ENCODE measurements around the gene SLC9A7.

The SLC9A7 gene

DNA sequence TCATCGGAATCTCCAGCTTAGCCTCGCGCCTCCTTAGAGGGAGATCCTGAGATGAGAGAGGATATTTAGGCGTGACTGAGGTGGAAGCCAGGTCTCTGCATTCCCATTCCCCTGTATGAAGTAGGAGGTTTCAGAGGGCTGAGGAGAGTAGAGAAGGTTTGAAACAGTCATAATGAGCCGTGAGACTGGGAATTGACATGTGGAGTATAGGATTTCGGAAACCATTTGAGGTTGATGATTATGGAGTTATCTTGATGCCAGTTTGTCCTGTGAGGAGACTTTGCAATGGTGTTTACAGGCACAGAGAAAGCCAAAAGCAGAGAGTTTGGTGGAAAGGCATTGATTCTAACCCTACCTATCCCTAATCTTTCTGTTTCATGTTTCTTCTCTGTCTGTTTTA is 183.3 kb downstream of the SLC9A7 start:
- no peak for DNase-seq (ENCODE audit: low read depth in 4 of 4, low spot score in 1 of 4)

DNA sequence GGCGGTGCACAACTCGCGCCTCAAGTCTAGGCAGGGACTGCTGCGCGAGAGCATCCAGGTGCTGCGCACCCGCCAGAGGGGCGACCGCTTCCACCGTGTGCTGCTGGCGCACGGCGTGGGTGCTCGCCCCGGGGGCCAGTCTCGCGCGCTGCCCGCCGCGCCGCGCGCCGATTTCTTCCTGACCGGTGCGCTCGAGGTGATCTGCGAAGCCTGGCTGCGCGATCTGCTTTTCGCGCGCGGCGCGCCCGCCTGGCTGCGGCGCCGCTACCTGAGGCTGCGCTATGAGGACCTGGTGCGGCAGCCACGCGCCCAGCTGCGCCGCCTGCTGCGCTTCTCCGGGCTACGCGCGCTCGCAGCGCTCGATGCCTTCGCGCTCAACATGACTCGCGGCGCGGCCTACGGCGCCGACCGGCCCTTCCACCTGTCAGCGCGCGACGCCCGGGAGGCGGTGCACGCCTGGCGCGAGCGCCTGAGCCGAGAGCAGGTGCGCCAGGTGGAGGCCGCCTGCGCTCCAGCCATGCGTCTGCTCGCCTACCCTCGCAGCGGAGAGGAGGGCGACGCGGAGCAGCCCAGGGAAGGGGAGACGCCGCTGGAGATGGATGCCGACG is 184.0 kb downstream of the SLC9A7 start:
- DNase-seq (ENCODE audit: low read depth in 4 of 4, low spot score in 1 of 4), result no peak

DNA sequence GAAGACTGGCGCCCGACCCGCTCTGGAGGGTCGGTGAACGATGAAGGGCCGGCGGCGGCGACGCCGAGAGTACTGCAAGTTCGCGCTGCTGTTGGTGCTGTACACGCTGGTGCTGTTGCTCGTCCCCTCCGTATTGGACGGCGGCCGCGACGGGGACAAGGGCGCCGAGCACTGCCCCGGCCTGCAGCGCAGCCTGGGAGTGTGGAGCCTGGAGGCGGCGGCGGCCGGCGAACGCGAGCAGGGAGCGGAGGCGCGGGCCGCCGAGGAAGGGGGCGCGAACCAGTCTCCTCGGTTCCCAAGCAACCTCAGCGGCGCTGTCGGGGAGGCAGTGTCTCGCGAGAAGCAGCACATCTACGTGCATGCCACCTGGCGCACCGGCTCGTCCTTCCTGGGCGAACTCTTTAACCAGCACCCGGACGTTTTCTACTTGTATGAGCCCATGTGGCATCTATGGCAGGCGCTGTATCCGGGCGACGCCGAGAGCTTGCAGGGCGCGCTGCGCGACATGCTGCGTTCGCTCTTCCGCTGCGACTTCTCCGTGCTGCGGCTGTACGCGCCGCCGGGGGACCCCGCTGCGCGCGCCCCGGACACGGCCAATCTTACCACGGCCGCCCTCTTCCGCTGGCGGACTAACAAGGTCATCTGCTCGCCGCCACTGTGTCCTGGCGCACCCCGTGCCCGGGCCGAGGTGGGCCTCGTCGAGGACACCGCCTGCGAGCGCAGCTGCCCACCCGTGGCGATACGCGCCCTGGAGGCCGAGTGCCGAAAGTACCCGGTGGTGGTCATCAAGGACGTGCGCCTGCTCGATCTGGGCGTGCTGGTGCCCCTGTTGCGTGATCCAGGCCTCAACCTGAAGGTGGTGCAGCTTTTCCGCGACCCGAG is 184.8 kb downstream of the SLC9A7 start:
- peak in 1 of 4 experiments; percentile 40 for DNase-seq (ENCODE audit: low read depth in 4 of 4, low spot score in 1 of 4)

DNA sequence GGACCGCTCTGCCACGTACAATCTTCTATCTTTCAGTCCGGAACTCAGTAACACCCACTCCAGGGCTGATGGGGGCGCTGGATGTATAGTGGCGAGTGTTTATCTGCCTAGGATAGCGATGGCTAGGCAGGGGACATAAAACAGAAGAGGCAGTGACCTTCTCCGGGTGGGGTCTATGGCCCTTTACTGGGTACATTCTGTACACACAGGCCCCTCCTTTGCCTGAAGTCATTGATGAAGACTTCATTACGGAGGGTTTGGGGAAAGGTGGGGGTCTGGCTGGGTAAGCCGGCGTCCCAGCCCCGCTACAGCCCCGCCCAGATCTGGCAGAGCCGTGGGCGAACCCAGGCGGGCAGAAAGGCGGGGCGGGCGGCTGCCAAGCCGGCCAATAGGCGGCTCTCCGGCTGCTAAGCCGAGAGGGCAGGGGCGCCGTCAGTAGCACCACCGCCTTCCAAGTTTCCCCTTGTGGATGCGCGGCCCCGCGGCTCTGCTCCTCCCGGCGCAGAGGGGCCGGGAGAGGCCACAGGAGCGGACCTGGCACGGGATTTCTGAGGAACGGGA is 185.5 kb downstream of the SLC9A7 start, which contains the start of gene CHST7:
CHST7 (plus strand) TSS at position 435 of the 561 bp plus-strand sequence. CDS start 167 bp downstream, outside the sequence.
- peak in 1 of 4 experiments; percentile 45 for DNase-seq (ENCODE audit: low read depth in 4 of 4, low spot score in 1 of 4)

DNA sequence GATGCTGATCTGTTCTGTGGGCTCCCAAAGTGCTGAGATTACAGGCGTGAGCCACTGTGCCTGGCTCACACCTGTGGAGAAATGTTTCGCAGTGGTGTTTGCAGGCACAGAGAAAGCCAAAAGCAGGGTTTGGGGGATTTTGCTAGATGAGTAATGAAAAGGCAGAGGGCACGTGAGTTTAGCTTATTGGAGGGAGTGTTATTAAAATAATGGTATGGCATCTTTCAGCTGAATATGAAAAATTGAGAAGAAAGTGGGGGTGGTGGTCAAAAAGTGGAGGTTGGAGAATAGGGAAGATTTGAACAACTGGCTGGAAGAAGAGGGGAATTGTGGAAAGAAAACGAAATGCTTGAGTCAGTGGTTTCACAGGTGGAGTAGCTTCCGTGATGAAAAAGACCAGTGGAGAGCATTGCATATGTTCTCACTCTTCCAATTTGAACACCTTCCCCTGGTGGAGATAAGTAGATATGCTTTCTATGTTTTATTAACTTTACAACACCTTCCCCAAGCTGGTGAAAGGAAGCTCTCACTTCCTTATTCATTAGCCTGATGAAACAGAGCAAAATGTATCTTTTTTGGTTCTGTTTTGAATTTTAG is 186.5 kb downstream of the SLC9A7 start:
- DNase-seq (ENCODE audit: low read depth in 4 of 4, low spot score in 1 of 4), result peak in 1 of 4 experiments; percentile 28

DNA sequence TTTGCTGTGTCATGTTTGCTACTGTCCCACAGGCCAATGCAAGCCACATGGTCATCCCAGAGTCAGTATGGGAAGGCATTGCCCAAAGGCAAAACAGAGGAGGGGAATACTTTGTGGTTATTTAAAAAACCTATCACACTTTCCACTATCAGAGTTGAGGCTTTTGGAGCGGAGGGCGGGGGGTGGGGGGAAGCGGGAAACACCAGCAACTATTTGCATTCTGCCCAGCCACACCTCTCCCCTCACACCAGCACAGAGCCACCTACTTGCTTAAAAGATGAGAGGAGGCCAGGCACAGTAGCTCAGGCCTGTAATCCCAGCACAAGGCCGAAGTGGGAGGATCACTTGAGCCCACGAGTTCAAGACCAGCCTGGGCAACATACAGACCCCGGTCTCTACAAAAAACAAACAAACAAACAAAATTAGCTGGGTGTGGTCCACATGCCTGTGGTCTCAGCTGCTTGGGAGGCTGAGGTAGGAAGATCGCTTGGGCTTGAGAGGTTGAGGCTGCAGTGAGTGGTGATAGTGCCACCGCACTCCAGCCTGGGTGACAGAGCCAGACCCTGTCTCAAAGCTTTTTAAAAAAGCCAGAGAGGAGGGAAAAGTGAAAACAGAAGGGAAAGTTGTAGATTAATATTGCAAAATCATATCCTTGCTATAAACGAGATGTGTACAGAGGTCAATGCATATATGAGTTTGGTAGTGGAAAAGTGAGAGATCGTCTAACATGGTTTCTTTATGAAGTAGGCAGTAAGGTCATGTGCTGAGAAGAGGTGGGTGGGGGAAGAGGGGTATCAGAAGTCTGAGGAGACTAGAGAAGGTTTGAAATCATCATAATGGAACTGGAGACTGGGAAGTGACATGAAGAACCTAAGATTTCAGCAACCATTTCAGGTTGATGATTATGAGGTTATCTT is 187.2 kb downstream of the SLC9A7 start:
- DNase-seq (ENCODE audit: low read depth in 4 of 4, low spot score in 1 of 4), result no peak

DNA sequence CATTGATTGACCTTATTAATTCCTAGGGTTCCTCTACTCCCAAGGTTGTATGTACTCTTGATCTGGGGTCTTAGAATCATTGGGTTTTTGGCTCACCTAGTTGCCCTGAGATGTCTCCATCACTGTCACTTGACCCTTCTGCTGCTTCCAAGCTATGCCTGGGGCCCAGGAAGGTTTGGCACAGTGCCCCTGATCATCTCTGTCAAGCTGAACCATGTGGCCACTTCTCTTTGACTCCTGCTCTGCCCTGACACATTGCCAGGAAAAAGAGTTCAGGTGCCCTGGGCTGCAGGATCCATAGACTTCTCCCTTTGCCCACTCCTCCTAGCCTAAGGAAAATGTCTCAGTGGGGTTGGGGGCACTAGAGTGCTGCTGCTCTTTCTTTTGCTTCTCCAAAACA is 189.3 kb downstream of the SLC9A7 start:
- DNase-seq (ENCODE audit: low read depth in 4 of 4, low spot score in 1 of 4), result no peak

DNA sequence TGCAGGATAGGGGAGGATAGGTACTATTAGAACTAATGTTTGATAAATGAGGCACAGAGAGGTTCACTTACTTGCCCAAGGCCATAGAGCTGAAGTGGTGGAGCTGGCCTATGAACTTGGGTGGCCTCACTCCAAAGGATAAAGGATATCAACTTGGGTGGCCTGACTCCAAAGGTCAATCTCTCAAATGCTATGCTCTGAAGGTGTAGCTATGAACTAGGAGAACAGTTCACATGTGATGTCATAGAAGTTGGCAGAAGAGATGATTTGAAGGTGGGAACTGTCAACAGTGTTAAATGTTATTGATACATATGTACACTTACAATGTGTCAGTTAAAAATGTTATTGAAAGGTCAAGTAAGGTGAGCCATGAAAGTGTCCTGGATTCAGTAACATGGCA is 191.5 kb downstream of the SLC9A7 start:
- no peak for DNase-seq (ENCODE audit: low read depth in 4 of 4, low spot score in 1 of 4)

DNA sequence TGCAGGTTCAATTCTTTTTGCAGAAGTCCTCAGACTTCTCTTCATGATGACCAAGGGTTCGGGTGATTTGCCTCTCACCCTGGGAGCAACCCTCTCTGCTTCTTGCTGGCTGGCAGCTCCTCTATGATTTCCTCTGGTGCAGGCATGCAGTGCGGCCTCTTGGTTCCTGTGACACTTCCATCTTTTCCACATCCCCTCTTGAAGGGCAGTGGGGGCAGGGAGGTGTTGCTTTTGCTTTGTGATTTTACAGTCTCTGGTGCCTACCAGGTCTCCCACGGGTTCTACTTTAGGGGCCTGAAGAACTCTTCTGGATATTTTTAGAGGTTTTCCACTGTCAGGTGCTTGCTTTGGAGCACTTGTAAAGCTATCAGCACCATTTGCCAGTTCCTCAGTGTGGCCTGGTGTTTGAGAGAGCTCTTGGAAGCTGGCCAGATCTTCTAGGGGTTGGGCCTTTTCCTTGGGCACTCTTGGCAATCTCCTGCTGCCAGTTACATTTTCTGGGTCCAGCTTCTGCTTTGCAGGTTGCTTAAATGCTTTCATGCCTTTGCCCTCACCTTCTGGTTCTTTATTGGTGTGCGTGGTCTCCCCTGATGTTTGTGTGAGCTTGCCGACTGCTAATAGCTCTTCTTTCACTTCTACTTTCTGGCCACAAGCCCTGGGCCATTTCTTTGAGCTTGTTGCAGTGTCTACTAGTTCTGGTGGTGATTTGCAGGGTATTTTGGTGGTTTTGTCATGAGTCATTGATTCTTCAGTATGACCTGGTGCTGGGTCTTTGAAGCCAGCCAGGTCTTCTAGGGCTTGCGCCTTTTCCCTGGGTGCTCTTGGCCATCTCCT is 196.9 kb downstream of the SLC9A7 start:
- DNase-seq (ENCODE audit: low read depth in 4 of 4, low spot score in 1 of 4), result no peak

DNA sequence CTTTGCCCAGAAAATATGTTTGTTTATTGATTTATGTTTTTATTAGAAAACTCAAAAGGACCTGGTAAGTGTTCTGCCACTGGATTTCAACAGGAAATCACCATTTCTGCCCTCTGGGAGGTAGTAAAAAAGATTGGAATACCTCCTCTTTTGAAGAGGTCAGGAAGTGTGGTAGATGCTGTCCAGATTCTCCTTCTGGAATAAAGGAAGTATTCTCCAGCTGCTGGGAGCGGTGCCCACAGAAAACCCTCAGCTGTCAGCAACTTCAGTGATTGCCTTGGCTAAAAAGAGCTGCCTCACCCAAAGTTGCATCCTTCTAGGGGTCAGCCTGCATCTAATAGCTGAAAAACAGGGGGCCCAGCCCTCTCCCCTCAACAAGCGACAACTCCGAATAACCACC is 199.9 kb downstream of the SLC9A7 start:
- DNase-seq (ENCODE audit: low read depth in 4 of 4, low spot score in 1 of 4), result no peak

DNA sequence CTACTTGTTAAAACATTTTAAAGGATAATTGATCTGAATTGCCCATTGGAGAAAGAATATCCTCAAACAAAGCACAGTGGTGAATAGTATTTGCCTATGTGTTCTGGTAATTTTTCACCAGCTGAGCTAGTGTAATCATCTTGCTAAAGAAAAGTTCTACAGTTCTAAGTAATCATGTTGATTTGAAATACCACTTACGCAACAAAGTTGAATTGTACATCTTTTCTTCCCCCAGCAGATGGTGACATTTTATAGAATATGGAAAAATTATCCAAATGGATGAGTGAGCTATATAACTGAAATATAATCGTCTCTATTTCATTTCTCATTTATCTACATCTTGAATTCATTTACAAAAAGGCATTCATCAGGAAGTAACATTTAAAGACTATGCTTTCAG is 204.0 kb downstream of the SLC9A7 start:
- no peak for DNase-seq (ENCODE audit: low read depth in 4 of 4, low spot score in 1 of 4)

DNA sequence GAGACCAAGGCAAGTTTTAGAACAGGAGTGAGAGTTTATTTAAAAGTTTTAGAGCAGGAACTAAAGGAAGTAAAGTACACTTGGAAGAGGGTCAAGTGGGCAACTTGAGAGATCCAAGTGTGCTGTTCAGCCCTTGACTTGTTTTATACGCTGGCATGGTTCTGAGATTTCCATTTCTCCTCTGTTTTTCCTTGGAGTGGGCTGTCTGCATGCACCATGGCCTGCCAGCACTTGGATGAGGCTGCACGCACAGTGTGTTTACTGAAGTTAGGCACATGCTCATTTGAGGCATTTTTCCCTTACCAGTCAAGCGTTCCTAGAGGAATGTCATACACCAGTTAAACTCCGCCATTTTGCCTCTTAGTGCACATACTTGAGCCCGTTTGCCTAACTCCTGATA is 205.0 kb downstream of the SLC9A7 start:
- DNase-seq (ENCODE audit: low read depth in 4 of 4, low spot score in 1 of 4), result no peak

DNA sequence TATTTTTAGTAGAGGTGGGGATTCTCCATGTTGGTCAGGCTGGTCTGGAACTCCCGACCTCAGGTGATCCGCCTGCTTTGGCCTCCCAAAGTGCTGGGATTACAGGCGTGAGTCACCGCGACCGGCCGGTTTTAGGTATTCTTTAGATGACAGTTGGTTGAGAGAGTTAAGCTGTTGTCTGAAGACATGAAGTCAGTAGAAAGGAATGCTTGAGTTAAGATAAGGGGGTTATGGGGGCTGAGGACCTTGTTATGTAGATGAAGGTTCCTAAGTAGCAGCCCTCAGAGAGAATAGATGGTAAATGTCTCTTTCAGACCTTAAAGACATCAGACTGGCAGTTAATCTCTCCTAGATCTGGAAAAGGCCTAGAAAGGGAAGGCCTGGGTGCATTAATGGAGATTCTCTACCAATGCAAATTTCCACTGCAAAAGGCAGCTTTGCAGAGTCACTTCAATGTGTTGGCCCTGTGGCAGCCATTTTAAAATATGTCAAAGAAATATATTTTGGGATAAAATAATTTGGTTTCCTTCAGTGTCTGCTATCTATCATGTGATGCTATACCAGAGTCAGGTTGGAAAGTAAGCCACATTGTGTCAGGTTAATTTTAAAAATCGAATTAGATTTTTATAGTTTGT is 207.3 kb downstream of the SLC9A7 start:
- DNase-seq (ENCODE audit: low read depth in 4 of 4, low spot score in 1 of 4), result no peak

DNA sequence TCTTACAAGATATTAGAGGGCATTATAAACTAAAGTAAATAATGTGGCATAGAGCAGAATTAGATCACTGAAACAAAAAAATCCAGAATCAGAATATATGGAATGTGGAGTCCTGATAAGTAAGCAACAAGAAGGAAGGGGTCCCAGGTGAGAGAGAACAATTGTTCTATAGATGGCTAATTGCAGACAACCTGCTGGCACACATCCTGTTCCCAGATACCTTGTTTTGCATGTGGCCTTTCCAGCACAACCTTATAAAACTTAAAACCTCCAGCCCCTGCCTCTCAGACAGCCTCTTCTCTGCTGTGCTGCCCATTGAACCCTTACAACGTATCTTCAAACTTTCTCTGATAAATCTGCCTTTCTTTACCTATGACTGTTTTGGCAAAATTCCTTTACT is 209.0 kb downstream of the SLC9A7 start:
- DNase-seq (ENCODE audit: low read depth in 4 of 4, low spot score in 1 of 4), result no peak

Data from stimulated activated CD4-positive, alpha-beta T cell treated with anti-CD3 and anti-CD28 coated beads, Interleukin-1b, Interleukin-23, amount 100 ng/mL, for 24 hours (primary cell).